GM23248 (cell line): Measurements from ENCODE around the gene PELI2.

ENCODE experiments used
- EZH2 ChIP-seq: fragments of 200-600 bp; sonication (generic); IDR thresholded peaks from 2 replicates; pipeline ENCODE4 v1.6.1; 2018; ENCODE audit warnings: antibody characterized with exemption, mild to moderate bottlenecking; ENCODE audit not compliant: insufficient read depth, poor library complexity, severe bottlenecking
- EZH2phosphoT487 ChIP-seq: fragments of 200-600 bp; sonication (generic); IDR thresholded peaks from 2 replicates; pipeline ENCODE4 v1.6.1; 2018; ENCODE audit warnings: antibody characterized with exemption, moderate library complexity, mild to moderate bottlenecking, low read depth; ENCODE audit not compliant: insufficient read depth

GRCh38 chr14:56152221-56152620, 34.0 kb downstream of the PELI2 start:
- TF ChIP-seq EZH2 = no peak
- no peak for TF ChIP-seq EZH2phosphoT487
